RWPE2 (cell line): Measurements from ENCODE around the gene FMN2.

Source experiments
- ATAC-seq: fragments of 200-7000 bp; cut with Tn5 transposase; 3 replicates; pipeline ENCODE4 v1.9.1; 2021; ENCODE audit warnings: low read depth
- DNase-seq: peaks from one replicate; pipeline ENCODE4 v3.0.0-alpha.2; 2020; ENCODE audit warnings: low spot score
- H3K27ac ChIP-seq: fragments of 450-650 bp; 2 replicates; pipeline ENCODE4 v1.5.1; 2017; ENCODE audit warnings: mild to moderate bottlenecking; ENCODE audit not compliant: poor library complexity, severe bottlenecking
- H3K27me3 ChIP-seq: fragments of 250-450 bp; sonication (Bioruptor Pico); 2 replicates; pipeline ENCODE4 v1.5.1; 2021; ENCODE audit warnings: mild to moderate bottlenecking, moderate library complexity; ENCODE audit not compliant: insufficient read depth, poor library complexity, severe bottlenecking
- H3K36me3 ChIP-seq: fragments of 250-450 bp; sonication (Bioruptor Pico); 2 replicates; pipeline ENCODE4 v1.5.1; 2020; ENCODE audit warnings: low read depth, mild to moderate bottlenecking, moderate library complexity
- H3K4me1 ChIP-seq: fragments of 250-450 bp; sonication (Bioruptor Pico); 2 replicates; pipeline ENCODE4 v1.5.1; 2021; ENCODE audit warnings: mild to moderate bottlenecking, moderate library complexity; ENCODE audit not compliant: insufficient read depth, poor library complexity, severe bottlenecking
- H3K4me3 ChIP-seq: fragments of 250-450 bp; sonication (Bioruptor Pico); 2 replicates; pipeline ENCODE4 v1.5.1; 2021; ENCODE audit warnings: mild to moderate bottlenecking, moderate library complexity; ENCODE audit not compliant: severe bottlenecking
- H3K9me3 ChIP-seq: fragments of 250-450 bp; sonication (Bioruptor Pico); 2 replicates; pipeline ENCODE4 v1.5.1; 2021; ENCODE audit warnings: mild to moderate bottlenecking, moderate library complexity; ENCODE audit not compliant: severe bottlenecking
- TF ChIP-seq, protein P1 (sequence below): fragments of 450-650 bp; IDR thresholded peaks from one replicate; pipeline ENCODE4 v1.5.1; 2017; ENCODE audit warnings: mild to moderate bottlenecking, moderate library complexity; ENCODE audit not compliant: poor library complexity, severe bottlenecking

Gene FMN2

DNA sequence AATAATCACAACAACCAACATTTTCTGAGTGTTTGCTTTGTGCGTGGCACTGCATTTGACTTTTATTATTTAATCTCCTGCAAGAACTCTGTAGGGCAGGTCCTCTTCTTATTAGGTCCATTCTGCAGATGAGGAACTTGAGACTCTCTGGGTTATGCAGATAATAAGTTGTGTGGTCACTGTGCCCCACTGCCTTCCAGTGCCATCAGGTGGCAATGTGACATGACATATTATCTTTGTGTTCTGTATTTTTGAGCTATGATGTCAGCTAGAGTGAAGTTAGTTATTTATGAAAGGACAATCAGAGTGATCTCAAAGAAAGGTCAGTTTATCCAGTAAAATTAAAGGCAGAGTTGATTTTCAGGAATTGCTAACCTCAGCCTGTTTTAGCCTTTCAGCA lies 196.0 kb downstream of the FMN2 start:
- TF ChIP-seq, protein P1, sequence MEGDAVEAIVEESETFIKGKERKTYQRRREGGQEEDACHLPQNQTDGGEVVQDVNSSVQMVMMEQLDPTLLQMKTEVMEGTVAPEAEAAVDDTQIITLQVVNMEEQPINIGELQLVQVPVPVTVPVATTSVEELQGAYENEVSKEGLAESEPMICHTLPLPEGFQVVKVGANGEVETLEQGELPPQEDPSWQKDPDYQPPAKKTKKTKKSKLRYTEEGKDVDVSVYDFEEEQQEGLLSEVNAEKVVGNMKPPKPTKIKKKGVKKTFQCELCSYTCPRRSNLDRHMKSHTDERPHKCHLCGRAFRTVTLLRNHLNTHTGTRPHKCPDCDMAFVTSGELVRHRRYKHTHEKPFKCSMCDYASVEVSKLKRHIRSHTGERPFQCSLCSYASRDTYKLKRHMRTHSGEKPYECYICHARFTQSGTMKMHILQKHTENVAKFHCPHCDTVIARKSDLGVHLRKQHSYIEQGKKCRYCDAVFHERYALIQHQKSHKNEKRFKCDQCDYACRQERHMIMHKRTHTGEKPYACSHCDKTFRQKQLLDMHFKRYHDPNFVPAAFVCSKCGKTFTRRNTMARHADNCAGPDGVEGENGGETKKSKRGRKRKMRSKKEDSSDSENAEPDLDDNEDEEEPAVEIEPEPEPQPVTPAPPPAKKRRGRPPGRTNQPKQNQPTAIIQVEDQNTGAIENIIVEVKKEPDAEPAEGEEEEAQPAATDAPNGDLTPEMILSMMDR: no peak
- no peak for ATAC-seq
- Histone ChIP-seq H3K4me3 (no peak overlapping the region), H3K4me1 (no peaks in the 10 kb centered on the region), H3K27ac (no peak overlapping the region), H3K36me3 (no peaks in the 10 kb centered on the region), H3K27me3 (no peaks in the 10 kb centered on the region), H3K9me3 (no peaks in the 10 kb centered on the region)
- DNase-seq: no peak

DNA sequence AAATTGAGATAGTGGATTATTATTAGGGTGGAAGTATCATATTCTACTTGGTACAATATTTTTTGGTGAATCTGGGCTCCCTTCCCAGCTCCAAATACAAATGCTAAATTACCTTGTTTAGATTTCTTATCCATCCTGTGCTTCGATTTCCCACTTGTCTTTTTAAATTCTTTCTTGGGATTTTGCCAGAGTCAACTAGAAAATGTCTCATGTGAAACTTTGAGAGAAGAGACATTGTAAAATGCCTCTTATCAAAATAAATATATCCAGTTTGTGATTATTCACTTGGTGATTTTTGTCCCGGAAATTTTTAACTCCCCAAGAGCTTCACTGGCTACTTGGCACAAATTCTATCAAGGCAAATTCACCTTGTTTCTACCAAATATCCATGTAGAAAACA lies 202.0 kb downstream of the FMN2 start:
- H3K27ac ChIP-seq: no peak overlapping the region
- H3K4me1 ChIP-seq: no peaks in the 10 kb centered on the region
- TF ChIP-seq, protein P1: no peak
- H3K4me3 ChIP-seq: no peak overlapping the region
- DNase-seq (no peak), ATAC-seq (no peak)
- H3K27me3 ChIP-seq: no peaks in the 10 kb centered on the region
- H3K9me3 ChIP-seq: no peaks in the 10 kb centered on the region
- H3K36me3 ChIP-seq: no peaks in the 10 kb centered on the region

DNA sequence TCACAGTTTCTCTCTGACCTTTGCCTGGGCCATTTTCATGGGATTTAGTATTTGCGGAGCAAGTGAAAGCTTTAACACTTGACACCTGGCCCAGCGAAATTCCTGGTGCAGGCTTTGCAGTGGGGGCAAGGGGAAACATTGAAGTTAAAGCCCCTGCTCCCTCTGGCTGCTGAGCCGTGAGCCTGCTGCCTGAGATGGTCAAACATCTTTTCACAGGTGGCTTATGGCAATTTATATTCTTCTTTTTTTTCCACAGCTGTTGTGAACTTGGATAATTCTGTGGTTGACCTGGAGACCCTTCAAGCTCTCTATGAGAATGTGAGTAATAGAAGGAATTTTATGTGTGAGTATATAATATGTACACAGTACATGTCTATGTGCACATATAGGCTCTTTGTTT lies 202.9 kb downstream of the FMN2 start:
- DNase-seq (no peak), ATAC-seq (no peak)
- Histone ChIP-seq H3K36me3 (no peaks in the 10 kb centered on the region), H3K4me1 (no peaks in the 10 kb centered on the region), H3K27ac (no peak overlapping the region), H3K27me3 (no peaks in the 10 kb centered on the region), H3K9me3 (no peaks in the 10 kb centered on the region), H3K4me3 (no peak overlapping the region)
- TF ChIP-seq, protein P1: no peak

DNA sequence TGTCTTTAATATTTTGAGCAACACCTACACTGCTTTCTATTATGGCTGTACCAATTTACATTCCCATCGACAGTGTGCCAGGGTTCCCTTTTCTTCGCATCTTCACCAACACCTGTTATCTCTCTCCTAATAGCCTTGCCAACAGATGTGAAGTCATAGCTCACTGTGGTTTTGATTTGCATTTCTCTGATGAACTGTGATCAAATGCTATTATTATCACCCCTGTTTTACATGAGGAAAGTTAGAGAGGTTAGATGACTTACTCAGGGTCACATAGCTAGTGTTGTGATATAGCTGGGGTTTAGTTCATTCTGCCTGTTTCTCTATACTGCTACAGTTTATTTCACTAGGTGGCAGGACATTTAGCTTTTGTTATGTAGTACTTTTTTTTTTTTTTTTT lies 204.1 kb downstream of the FMN2 start:
- no peaks in the 10 kb centered on the region for H3K9me3 ChIP-seq
- no peak overlapping the region for H3K27ac ChIP-seq
- DNase-seq: no peak
- H3K4me3 ChIP-seq: no peak overlapping the region
- no peaks in the 10 kb centered on the region for H3K36me3 ChIP-seq
- no peaks in the 10 kb centered on the region for H3K27me3 ChIP-seq
- no peak for ATAC-seq
- no peaks in the 10 kb centered on the region for H3K4me1 ChIP-seq
- TF ChIP-seq, protein P1: no peak

DNA sequence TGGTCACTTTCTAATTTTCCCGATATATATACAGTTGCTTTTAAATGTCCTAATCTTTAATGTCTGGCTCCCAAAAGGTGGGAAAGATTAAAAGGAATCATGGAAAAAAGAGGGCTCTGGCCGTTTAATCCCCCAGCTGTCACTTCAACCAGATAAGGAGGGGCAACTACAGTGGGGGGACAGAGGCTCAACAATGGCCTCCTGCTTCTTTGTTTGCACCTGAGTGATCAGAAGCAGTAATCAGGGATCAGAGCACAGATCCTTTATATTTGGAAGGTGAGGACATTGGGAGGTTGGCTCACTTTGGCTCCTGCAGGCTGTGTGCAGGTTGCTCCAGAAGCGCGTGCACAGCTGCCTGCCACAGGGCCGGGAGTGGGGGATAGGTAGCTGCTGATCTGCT lies 212.8 kb downstream of the FMN2 start:
- no peak for ATAC-seq
- H3K4me3 ChIP-seq: no peak overlapping the region
- no peaks in the 10 kb centered on the region for H3K36me3 ChIP-seq
- H3K27me3 ChIP-seq: no peaks in the 10 kb centered on the region
- no peaks in the 10 kb centered on the region for H3K9me3 ChIP-seq
- TF ChIP-seq, protein P1: no peak
- H3K27ac ChIP-seq: no peak overlapping the region
- no peak for DNase-seq
- no peaks in the 10 kb centered on the region for H3K4me1 ChIP-seq
